ENCODE results near the gene HMBS.
"Not testable (repeated sequence)": the region's sequence is repeated elsewhere in the genome, so short reads cannot be mapped to it uniquely, and the experiment has no call there.

GRCh38 chr11:119039471-119039870 is 45.2 kb upstream of the HMBS start:
- not testable (repeated sequence) for TF ChIP-seq POLR2A, CTCF, POLR2AphosphoS5 (IDR thresholded peaks at IDR 0.05)
